ENCODE measurements around the gene POLR2M. TPM values are rescaled to one million over a fixed set of nuclear protein-coding genes. Genes with fewer than 3 reads are reported as not detected.

Gene POLR2M
- total RNA-seq, 1 donor from 2014 or later: 41.4 TPM

DNA sequence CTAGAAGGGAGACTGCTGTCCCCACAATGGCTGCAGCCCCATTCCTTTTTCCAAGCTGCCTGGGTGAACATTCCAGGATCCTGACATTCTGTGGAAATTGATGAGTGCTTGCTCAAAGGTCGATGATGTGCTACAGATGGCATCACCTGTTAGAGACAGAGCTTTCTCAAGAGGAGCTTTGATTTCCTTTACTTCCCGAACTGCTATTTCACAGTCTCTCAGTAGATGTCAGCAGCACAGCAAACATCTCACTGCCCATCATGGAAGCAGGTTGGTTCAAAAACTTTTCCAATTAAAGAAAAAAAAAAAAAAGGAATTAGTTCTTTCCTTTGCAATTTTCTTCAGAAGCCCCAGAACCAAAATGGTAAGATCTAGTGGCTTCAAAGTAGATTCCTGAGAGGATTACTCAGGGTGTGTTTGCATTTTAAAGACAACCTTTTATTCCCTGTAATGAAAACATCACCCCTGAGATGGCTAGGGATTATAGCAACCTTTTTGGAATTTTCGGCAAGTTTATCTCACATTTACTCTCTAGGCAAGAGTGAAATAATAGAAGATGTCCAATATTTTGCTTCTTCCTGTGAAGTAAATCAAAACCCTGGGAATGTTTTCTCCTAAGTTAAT lies 44.8 kb downstream of the POLR2M start:
- H3K27me3 Mint-ChIP-seq (ENCODE audit: unreplicated experiment): peaks cover 2% of the 10 kb centered on the region
- H3K36me3 Mint-ChIP-seq (ENCODE audit: unreplicated experiment): peaks cover under 1% of the 10 kb centered on the region
- TF ChIP-seq, protein P1, sequence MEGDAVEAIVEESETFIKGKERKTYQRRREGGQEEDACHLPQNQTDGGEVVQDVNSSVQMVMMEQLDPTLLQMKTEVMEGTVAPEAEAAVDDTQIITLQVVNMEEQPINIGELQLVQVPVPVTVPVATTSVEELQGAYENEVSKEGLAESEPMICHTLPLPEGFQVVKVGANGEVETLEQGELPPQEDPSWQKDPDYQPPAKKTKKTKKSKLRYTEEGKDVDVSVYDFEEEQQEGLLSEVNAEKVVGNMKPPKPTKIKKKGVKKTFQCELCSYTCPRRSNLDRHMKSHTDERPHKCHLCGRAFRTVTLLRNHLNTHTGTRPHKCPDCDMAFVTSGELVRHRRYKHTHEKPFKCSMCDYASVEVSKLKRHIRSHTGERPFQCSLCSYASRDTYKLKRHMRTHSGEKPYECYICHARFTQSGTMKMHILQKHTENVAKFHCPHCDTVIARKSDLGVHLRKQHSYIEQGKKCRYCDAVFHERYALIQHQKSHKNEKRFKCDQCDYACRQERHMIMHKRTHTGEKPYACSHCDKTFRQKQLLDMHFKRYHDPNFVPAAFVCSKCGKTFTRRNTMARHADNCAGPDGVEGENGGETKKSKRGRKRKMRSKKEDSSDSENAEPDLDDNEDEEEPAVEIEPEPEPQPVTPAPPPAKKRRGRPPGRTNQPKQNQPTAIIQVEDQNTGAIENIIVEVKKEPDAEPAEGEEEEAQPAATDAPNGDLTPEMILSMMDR (IDR thresholded peaks at IDR 0.05; ENCODE audit: partially characterized antibody, unreplicated experiment): no peak
- H3K9me3 Mint-ChIP-seq (ENCODE audit: unreplicated experiment): peaks cover 2% of the 10 kb centered on the region
- no peak for DNase-seq
- peaks cover 1% of the 10 kb centered on the region for H3K4me1 Mint-ChIP-seq (ENCODE audit: low read depth, unreplicated experiment)
- no peak overlapping the region for H3K27ac Mint-ChIP-seq (ENCODE audit: unreplicated experiment)
- no peak overlapping the region for H3K4me3 Mint-ChIP-seq (ENCODE audit: unreplicated experiment)

DNA sequence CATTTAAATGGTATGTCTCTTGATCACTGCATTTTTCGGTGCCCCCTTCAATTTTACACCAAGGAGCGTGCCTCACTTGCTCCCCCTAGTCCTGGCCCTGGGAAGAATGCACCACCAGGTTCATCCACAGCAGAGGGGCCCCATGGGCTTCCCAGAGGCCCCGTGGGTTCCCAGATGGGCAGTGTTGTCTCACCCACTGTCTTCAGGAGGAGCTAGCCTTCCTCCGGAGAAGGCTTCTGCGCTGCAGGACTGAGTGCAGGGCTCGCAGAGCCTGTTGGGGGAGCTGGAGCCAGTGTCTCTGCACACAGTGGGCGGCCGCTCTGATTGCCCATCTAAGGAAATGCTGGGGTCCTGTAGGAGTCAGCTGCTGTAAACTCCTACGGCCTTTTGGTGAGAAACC lies 45.9 kb downstream of the POLR2M start:
- DNase-seq: no peak
- TF ChIP-seq, protein P1 (IDR thresholded peaks at IDR 0.05; ENCODE audit: partially characterized antibody, unreplicated experiment): no peak
- peaks cover 2% of the 10 kb centered on the region for H3K9me3 Mint-ChIP-seq (ENCODE audit: unreplicated experiment)
- H3K36me3 Mint-ChIP-seq (ENCODE audit: unreplicated experiment): no peaks in the 10 kb centered on the region
- H3K27ac Mint-ChIP-seq (ENCODE audit: unreplicated experiment): no peak overlapping the region
- peaks cover 1% of the 10 kb centered on the region for H3K4me1 Mint-ChIP-seq (ENCODE audit: low read depth, unreplicated experiment)
- H3K4me3 Mint-ChIP-seq (ENCODE audit: unreplicated experiment): no peak overlapping the region
- H3K27me3 Mint-ChIP-seq (ENCODE audit: unreplicated experiment): peaks cover 2% of the 10 kb centered on the region

GRCh38 chr15:57752840-57753239 lies 46.3 kb downstream of the POLR2M start:
- no peak overlapping the region for H3K4me3 Mint-ChIP-seq (ENCODE audit: unreplicated experiment)
- H3K27ac Mint-ChIP-seq (ENCODE audit: unreplicated experiment): no peak overlapping the region
- H3K4me1 Mint-ChIP-seq (ENCODE audit: low read depth, unreplicated experiment): peaks cover 1% of the 10 kb centered on the region
- H3K27me3 Mint-ChIP-seq (ENCODE audit: unreplicated experiment): peaks cover 2% of the 10 kb centered on the region
- H3K36me3 Mint-ChIP-seq (ENCODE audit: unreplicated experiment): no peaks in the 10 kb centered on the region
- TF ChIP-seq, protein P1 (IDR thresholded peaks at IDR 0.05; ENCODE audit: partially characterized antibody, unreplicated experiment): no peak
- H3K9me3 Mint-ChIP-seq (ENCODE audit: unreplicated experiment): peaks cover under 1% of the 10 kb centered on the region
- DNase-seq: no peak

- TF ChIP-seq, protein P1 (IDR thresholded peaks at IDR 0.05; ENCODE audit: partially characterized antibody, unreplicated experiment): no peak
- Mint-ChIP-seq H3K9me3 (ENCODE audit: unreplicated experiment) (no peaks in the 10 kb centered on the region), H3K4me3 (ENCODE audit: unreplicated experiment) (no peak overlapping the region), H3K4me1 (ENCODE audit: low read depth, unreplicated experiment) (peaks cover 1% of the 10 kb centered on the region), H3K27ac (ENCODE audit: unreplicated experiment) (no peak overlapping the region), H3K36me3 (ENCODE audit: unreplicated experiment) (no peaks in the 10 kb centered on the region), H3K27me3 (ENCODE audit: unreplicated experiment) (peaks cover 3% of the 10 kb centered on the region)
- no peak for DNase-seq
Measured at GRCh38 chr15:57756466-57756865, 50.0 kb downstream of the POLR2M start.

- no peaks in the 10 kb centered on the region for H3K36me3 Mint-ChIP-seq (ENCODE audit: unreplicated experiment)
- TF ChIP-seq, protein P1 (IDR thresholded peaks at IDR 0.05; ENCODE audit: partially characterized antibody, unreplicated experiment): no peak
- no peak overlapping the region for H3K27ac Mint-ChIP-seq (ENCODE audit: unreplicated experiment)
- H3K4me1 Mint-ChIP-seq (ENCODE audit: low read depth, unreplicated experiment): no peaks in the 10 kb centered on the region
- no peak overlapping the region for H3K4me3 Mint-ChIP-seq (ENCODE audit: unreplicated experiment)
- no peak for DNase-seq
- H3K27me3 Mint-ChIP-seq (ENCODE audit: unreplicated experiment): peaks cover 3% of the 10 kb centered on the region
- H3K9me3 Mint-ChIP-seq (ENCODE audit: unreplicated experiment): no peaks in the 10 kb centered on the region
Measured at GRCh38 chr15:57758560-57758959, 52.0 kb downstream of the POLR2M start.
